Body of pancreas (tissue), 4 donors: ENCODE measurements around the gene ABCA5. TPM values are rescaled to one million over a fixed set of nuclear protein-coding genes. Genes with fewer than 3 reads are reported as not detected.
"Not testable (repeated sequence)": the region's sequence is repeated elsewhere in the genome, so short reads cannot be mapped to it uniquely, and the experiment has no call there.

Experiments
- ATAC-seq: fragments of 150-250 bp; one replicate; pipeline ENCODE4 v1.9.1; 2016
- DNase-seq, 4 donors: peaks; one replicate each; pipeline ENCODE4 v3.0.0-alpha.2; 2019
- H3K27ac ChIP-seq, 4 donors: fragments of 200-600 bp; sonication (generic); 1 replicate in 3 of 4; 2 replicates in 1 of 4; pipeline versions ENCODE4 v1.5.1 to v1.6.1; 2016 to 2019; ENCODE audit warnings: mild to moderate bottlenecking in 1 of 4, mixed read lengths in 1 of 4, moderate library complexity in 1 of 4
- H3K27me3 ChIP-seq, 2 donors: fragments of 200-600 bp; sonication (generic); one replicate each; pipeline ENCODE4 v1.6.0; 2016; ENCODE audit warnings: mild to moderate bottlenecking in 1 of 2
- H3K36me3 ChIP-seq, 2 donors: fragments of 200-600 bp; sonication (generic); replicated peaks in 1 of 2; 2 replicates each; pipeline ENCODE4 v1.5.1; 2016; ENCODE audit warnings: low read depth in 2 of 2; ENCODE audit not compliant: insufficient read depth in 1 of 2
- H3K4me1 ChIP-seq: fragments of 200-600 bp; sonication (generic); one replicate; pipeline ENCODE4 v1.6.0; 2016
- H3K4me3 ChIP-seq, 2 donors: fragments of 200-600 bp; sonication (generic); 1 replicate in 1 of 2; 2 replicates in 1 of 2; pipeline ENCODE4 v1.5.1; 2016 to 2019
- H3K9me3 ChIP-seq, 3 donors: fragments of 200-600 bp; sonication (generic); 1 replicate in 2 of 3; 2 replicates in 1 of 3; pipeline ENCODE4 v1.5.1; 2016
- CTCF ChIP-seq, 7 experiments: fragments of 450-650 bp in 4 of 7; fragments of 200-600 bp in 3 of 7; sonication (generic) in 3 of 7; IDR thresholded peaks; one replicate each; pipeline ENCODE4 v1.5.1; 2016 to 2019; ENCODE audit warnings: antibody characterized with exemption in 7 of 7
- POLR2A ChIP-seq, 3 donors: fragments of 450-650 bp; IDR thresholded peaks; one replicate each; pipeline ENCODE4 v1.6.1; 2016; ENCODE audit warnings: antibody characterized with exemption in 3 of 3, mild to moderate bottlenecking in 2 of 3
- WGBS, 2 donors: methylation state at CpG; one replicate each; pipeline ENCODE4 v1.1.5; 2017; 5-methylcytosine and 5-hydroxymethylcytosine counted together
- intact Hi-C: fragments of 100-400 bp; cut with DNase I; formaldehyde crosslinking; loops from one replicate; pipeline ENCODE4 v1.15.1; 2023
- total RNA-seq, 2 donors: library from RNA; depleted of rRNA; stranded (reverse); fragments of >200 nt; gene quantifications; one replicate each; pipeline ENCODE4 v1.1.0, GENCODE V29; 2016

Gene ABCA5
- total RNA-seq, 2 donors from 2014 or later, result 93.4 to 104 TPM

DNA sequence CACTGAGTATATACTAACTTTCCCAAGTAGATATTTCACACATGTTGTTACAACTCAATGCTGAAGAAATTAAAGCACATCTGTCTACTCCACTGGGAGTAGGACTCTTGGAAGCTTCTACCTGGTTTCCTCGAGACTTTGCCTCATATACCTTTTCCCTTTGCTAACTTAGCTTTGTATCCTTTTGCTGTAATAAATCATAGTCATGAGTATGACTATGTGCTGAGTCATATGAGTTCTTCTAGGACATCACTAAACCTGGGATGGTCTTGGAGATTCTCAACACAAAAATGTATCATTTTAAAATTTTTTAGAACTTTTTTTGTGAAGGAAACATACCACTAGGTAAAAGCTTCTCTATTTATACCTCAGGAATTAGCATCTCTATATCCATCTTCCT, 39.8 kb downstream of the ABCA5 start:
- WGBS, 2 donors, result 85 to 93% methylated on average over 1 of the region's 1 CpG
- H3K4me3 ChIP-seq, result no peak overlapping the region
- H3K36me3 ChIP-seq, result peaks cover 14 to 22% of the 10 kb centered on the region in 2 donors
- ATAC-seq (no peak), DNase-seq (no peak)
- TF ChIP-seq POLR2A (IDR thresholded peaks at IDR 0.05) (no peak), CTCF (IDR thresholded peaks at IDR 0.05) (no peak)
- no peaks in the 10 kb centered on the region for H3K9me3 ChIP-seq
- H3K27me3 ChIP-seq, result no peaks in the 10 kb centered on the region
- intact Hi-C loops, result no loop called here
- H3K27ac ChIP-seq, result no peak overlapping the region
- no peaks in the 10 kb centered on the region for H3K4me1 ChIP-seq

- Histone ChIP-seq H3K27me3 (no peaks in the 10 kb centered on the region), H3K4me1 (no peaks in the 10 kb centered on the region), H3K9me3 (no peaks in the 10 kb centered on the region), H3K27ac (no peak overlapping the region), H3K36me3 (peaks cover 14 to 21% of the 10 kb centered on the region in 2 donors), H3K4me3 (no peak overlapping the region)
- ATAC-seq, result no peak
- no peak for DNase-seq
- TF ChIP-seq CTCF (IDR thresholded peaks at IDR 0.05), result no peak
- no peak for TF ChIP-seq POLR2A (IDR thresholded peaks at IDR 0.05)
- intact Hi-C loops, result no loop called here
Observed at GRCh38 chr17:69286257-69286656, 40.7 kb downstream of the ABCA5 start.

GRCh38 chr17:69284646-69285045, 42.3 kb downstream of the ABCA5 start:
- intact Hi-C loops, result no loop called here
- peaks cover 14 to 20% of the 10 kb centered on the region in 2 donors for H3K36me3 ChIP-seq

DNA sequence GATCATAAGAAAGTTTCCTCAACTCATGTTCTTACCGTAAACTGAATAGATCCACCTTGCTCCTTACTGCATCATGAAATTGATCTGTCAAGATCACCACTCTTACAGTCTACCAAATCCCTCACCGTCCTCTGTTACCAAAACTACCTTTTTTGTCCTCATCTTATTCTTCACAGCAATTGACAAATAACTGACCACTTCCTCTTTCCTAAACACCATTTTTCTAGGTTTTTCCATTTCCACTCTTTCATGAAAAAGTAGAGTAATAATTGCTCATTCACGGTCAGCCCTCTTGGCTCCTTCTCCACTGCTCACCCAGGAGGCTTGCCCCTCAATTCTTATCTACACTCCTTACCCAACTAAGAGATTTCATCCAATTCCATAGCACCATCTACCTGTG, 44.9 kb downstream of the ABCA5 start:
- no peaks in the 10 kb centered on the region for H3K9me3 ChIP-seq
- 82 to 96% methylated on average over 3 of the region's 3 CpGs for WGBS, 2 donors
- H3K4me3 ChIP-seq, result no peak overlapping the region
- H3K27me3 ChIP-seq, result no peaks in the 10 kb centered on the region
- ATAC-seq (no peak), DNase-seq (no peak)
- H3K27ac ChIP-seq, result no peak overlapping the region
- peaks cover 10 to 14% of the 10 kb centered on the region in 2 donors for H3K36me3 ChIP-seq
- intact Hi-C loops, result no loop called here
- H3K4me1 ChIP-seq, result no peaks in the 10 kb centered on the region
- TF ChIP-seq CTCF (IDR thresholded peaks at IDR 0.05), result no peak
- TF ChIP-seq POLR2A (IDR thresholded peaks at IDR 0.05), result no peak

More at GRCh38 chr17:69284646-69285045, 42.3 kb downstream of the ABCA5 start:
- Histone ChIP-seq H3K9me3 (no peaks in the 10 kb centered on the region), H3K4me3 (no peak overlapping the region), H3K27ac (no peak overlapping the region), H3K4me1 (no peaks in the 10 kb centered on the region), H3K27me3 (no peaks in the 10 kb centered on the region)
- TF ChIP-seq POLR2A (IDR thresholded peaks at IDR 0.05) (no peak), CTCF (IDR thresholded peaks at IDR 0.05) (no peak)
- 96% methylated on average over 2 of the region's 2 CpGs for WGBS, 2 donors
- DNase-seq, result no peak
- no peak for ATAC-seq

DNA sequence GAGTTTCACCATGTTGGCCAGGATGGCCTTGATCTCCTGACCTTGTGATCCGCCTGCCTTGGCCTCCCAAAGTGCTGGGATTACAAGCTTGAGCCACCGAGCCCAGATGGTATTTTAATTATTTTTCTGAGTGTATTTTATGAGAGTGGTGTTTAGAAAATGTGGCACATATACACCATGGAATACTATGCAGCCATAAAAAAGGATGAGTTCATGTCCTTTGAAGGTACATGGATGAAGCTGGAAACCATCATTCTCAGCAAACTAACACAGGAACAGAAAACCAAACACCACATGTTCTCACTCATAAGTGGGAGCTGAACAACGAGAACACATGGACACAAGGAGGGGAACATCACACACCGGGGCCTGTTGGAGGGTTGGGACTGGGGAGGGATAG, 50.7 kb downstream of the ABCA5 start:
- H3K27ac ChIP-seq, H3K27me3 ChIP-seq, H3K9me3 ChIP-seq, intact Hi-C loops, H3K36me3 ChIP-seq, H3K4me1 ChIP-seq, ATAC-seq, H3K4me3 ChIP-seq, DNase-seq: not testable (repeated sequence)
- WGBS, 2 donors, result 97 to 100% methylated on average over 4 of the region's 4 CpGs
